Fibroblast of lung (primary cell): ENCODE results near the gene MAST1. TPM values are rescaled to one million over a fixed set of nuclear protein-coding genes. Genes with fewer than 3 reads are reported as not detected.

Experiments used
- DNase-seq, 2 donors: peaks; one replicate each; pipeline versions ENCODE4 v3.0.0 to v3.0.0-alpha.2; 2010; ENCODE audit warnings: low read depth in 2 of 2
- H2AFZ ChIP-seq: 2 replicates; pipeline ENCODE4 v1.5.1; 2012; ENCODE audit warnings: low read length, control low read depth, inconsistent platforms
- H3K27ac ChIP-seq: 2 replicates; pipeline ENCODE4 v1.5.1; 2011; ENCODE audit warnings: low read length, control low read depth; ENCODE audit not compliant: insufficient read depth
- H3K27me3 ChIP-seq: 2 replicates; pipeline ENCODE4 v1.5.1; 2011; ENCODE audit warnings: mild to moderate bottlenecking, low read length; ENCODE audit not compliant: control insufficient read depth, insufficient read depth
- H3K36me3 ChIP-seq: 2 replicates; pipeline ENCODE4 v1.5.1; 2011; ENCODE audit warnings: low read length; ENCODE audit not compliant: control insufficient read depth, insufficient read depth
- H3K4me1 ChIP-seq: 2 replicates; pipeline ENCODE4 v1.5.1; 2011; ENCODE audit warnings: low read length; ENCODE audit not compliant: control insufficient read depth, insufficient read depth; ENCODE audit errors: extremely low read depth
- H3K4me2 ChIP-seq: 2 replicates; pipeline ENCODE4 v1.5.1; 2011; ENCODE audit warnings: low read length, control low read depth; ENCODE audit not compliant: insufficient read depth; ENCODE audit errors: extremely low read depth
- H3K4me3 ChIP-seq, 4 experiments: fragments of 200-600 bp in 1 of 4; sonication (generic) in 1 of 4; replicated peaks in 1 of 4; 2 replicates each; pipeline ENCODE4 v1.5.1; 2011 to 2016; ENCODE audit warnings: low read length in 4 of 4, low read depth in 3 of 4, mild to moderate bottlenecking in 3 of 4, control low read depth in 2 of 4, inconsistent platforms in 1 of 4, mixed read lengths in 1 of 4; ENCODE audit not compliant: insufficient read depth in 1 of 4; ENCODE audit errors: control extremely low read depth in 1 of 4
- H3K79me2 ChIP-seq: 2 replicates; pipeline ENCODE4 v1.5.1; 2012; ENCODE audit warnings: mild to moderate bottlenecking, low read length, inconsistent platforms; ENCODE audit not compliant: control insufficient read depth, insufficient read depth
- H3K9ac ChIP-seq: 2 replicates; pipeline ENCODE4 v1.5.1; 2011; ENCODE audit warnings: mild to moderate bottlenecking, low read length, control low read depth; ENCODE audit not compliant: insufficient read depth
- H3K9me3 ChIP-seq: 2 replicates; pipeline ENCODE4 v1.5.1; 2012; ENCODE audit warnings: low read depth, low read length; ENCODE audit not compliant: control insufficient read depth, insufficient read depth
- H4K20me1 ChIP-seq: 2 replicates; pipeline ENCODE4 v1.5.1; 2011; ENCODE audit warnings: low read length; ENCODE audit not compliant: control insufficient read depth, insufficient read depth; ENCODE audit errors: extremely low read depth
- EZH2 ChIP-seq: IDR thresholded peaks from 2 replicates; pipeline ENCODE4 v1.5.1; 2012; ENCODE audit warnings: low read length, control low read depth, mild to moderate bottlenecking; ENCODE audit errors: missing control alignments
- polyA plus RNA-seq, 2 donors: library from polyadenylated mRNA; depleted of rRNA in 1 of 2; stranded (reverse) in 1 of 2; unstranded in 1 of 2; fragments of >200 nt; gene quantifications; 2 replicates each; pipeline ENCODE4 v1.2.1, GENCODE V29; 2011 to 2012; ENCODE audit warnings: missing spikeins in 1 of 2
- total RNA-seq: library from RNA; depleted of rRNA; stranded (reverse); fragments of >200 nt; gene quantifications from 2 replicates; pipeline ENCODE4 v1.2.1, GENCODE V29; 2014
- TF ChIP-seq, protein P1 (sequence below), 2 donors: IDR thresholded peaks in 1 of 2; conservative IDR thresholded peaks in 1 of 2; 1 replicate in 1 of 2; 2 replicates in 1 of 2; pipeline ENCODE4 v1.5.1; 2011 to 2012; ENCODE audit warnings: low read length in 2 of 2, control low read depth in 1 of 2, inconsistent platforms in 1 of 2, low read depth in 1 of 2, mild to moderate bottlenecking in 1 of 2

MAST1 gene
- total and polyA plus RNA-seq, 2 donors (not counting 1 experiment from before 2014, with no cell fraction given): 0.30 to 1.3 TPM

GRCh38 chr19:12825254-12826131 is 12.8 kb upstream of the MAST1 start:
- H3K27me3 ChIP-seq: peaks cover 2% of the 10 kb centered on the region
- no peak overlapping the region for H3K9ac ChIP-seq
- H3K36me3 ChIP-seq: no peaks in the 10 kb centered on the region
- H3K9me3 ChIP-seq: no peaks in the 10 kb centered on the region
- no peak overlapping the region for H2AFZ ChIP-seq
- H4K20me1 ChIP-seq: no peaks in the 10 kb centered on the region
- no peaks in the 10 kb centered on the region for H3K79me2 ChIP-seq
- no peak for TF ChIP-seq EZH2
- TF ChIP-seq, protein P1, sequence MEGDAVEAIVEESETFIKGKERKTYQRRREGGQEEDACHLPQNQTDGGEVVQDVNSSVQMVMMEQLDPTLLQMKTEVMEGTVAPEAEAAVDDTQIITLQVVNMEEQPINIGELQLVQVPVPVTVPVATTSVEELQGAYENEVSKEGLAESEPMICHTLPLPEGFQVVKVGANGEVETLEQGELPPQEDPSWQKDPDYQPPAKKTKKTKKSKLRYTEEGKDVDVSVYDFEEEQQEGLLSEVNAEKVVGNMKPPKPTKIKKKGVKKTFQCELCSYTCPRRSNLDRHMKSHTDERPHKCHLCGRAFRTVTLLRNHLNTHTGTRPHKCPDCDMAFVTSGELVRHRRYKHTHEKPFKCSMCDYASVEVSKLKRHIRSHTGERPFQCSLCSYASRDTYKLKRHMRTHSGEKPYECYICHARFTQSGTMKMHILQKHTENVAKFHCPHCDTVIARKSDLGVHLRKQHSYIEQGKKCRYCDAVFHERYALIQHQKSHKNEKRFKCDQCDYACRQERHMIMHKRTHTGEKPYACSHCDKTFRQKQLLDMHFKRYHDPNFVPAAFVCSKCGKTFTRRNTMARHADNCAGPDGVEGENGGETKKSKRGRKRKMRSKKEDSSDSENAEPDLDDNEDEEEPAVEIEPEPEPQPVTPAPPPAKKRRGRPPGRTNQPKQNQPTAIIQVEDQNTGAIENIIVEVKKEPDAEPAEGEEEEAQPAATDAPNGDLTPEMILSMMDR (conservative IDR thresholded peaks at IDR 0.05 in 1 of 2, IDR thresholded peaks at IDR 0.05 in 1 of 2; ENCODE audit: low read depth in 1 of 2, low read length in 2 of 2): peak in 1 of 2 donors; percentile 23
- no peak overlapping the region for H3K4me3 ChIP-seq
- no peak for DNase-seq
- peak overlapping the region; percentile 5 for H3K4me2 ChIP-seq
- peaks cover 3% of the 10 kb centered on the region for H3K4me1 ChIP-seq
- no peak overlapping the region for H3K27ac ChIP-seq

DNA sequence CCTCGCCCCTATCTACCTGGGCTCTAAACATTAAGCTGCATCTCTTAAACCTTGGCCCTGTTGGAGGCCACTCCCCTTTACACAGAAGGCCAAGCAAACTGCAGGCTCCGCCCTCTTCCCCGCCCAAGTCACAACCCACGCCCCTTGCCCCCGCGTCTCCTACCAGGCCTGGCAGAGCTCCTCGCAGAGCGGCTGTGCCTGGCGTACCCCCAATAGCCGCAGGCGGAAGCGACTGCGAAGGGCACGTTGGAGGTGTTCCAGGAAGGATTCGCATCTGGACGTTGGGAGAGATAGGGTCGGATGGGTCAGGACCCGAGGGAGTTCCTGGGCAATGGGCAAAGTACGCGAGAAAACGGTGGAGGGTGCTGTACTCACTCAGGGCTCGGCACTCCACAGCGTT is 9.8 kb upstream of the MAST1 start:
- no peaks in the 10 kb centered on the region for H4K20me1 ChIP-seq
- H3K9me3 ChIP-seq: no peaks in the 10 kb centered on the region
- H3K4me3 ChIP-seq: no peak overlapping the region
- peaks cover 3% of the 10 kb centered on the region for H3K4me1 ChIP-seq
- no peak overlapping the region for H2AFZ ChIP-seq
- no peaks in the 10 kb centered on the region for H3K36me3 ChIP-seq
- peak overlapping the region; percentile 5 for H3K4me2 ChIP-seq
- H3K27me3 ChIP-seq: peaks cover 10% of the 10 kb centered on the region
- no peak overlapping the region for H3K9ac ChIP-seq
- TF ChIP-seq EZH2: no peak
- TF ChIP-seq, protein P1 (conservative IDR thresholded peaks at IDR 0.05 in 1 of 2, IDR thresholded peaks at IDR 0.05 in 1 of 2; ENCODE audit: low read depth in 1 of 2, low read length in 2 of 2): no peak
- H3K79me2 ChIP-seq: no peaks in the 10 kb centered on the region
- H3K27ac ChIP-seq: no peak overlapping the region
- DNase-seq: peak in 1 of 2 donors; percentile 21

GRCh38 chr19:12833418-12833737 is 4.9 kb upstream of the MAST1 start:
- peaks cover under 1% of the 10 kb centered on the region for H3K4me1 ChIP-seq
- TF ChIP-seq, protein P1 (conservative IDR thresholded peaks at IDR 0.05 in 1 of 2, IDR thresholded peaks at IDR 0.05 in 1 of 2; ENCODE audit: low read depth in 1 of 2, low read length in 2 of 2): no peak
- TF ChIP-seq EZH2: no peak
- no peaks in the 10 kb centered on the region for H4K20me1 ChIP-seq
- no peak overlapping the region for H3K9ac ChIP-seq
- no peak overlapping the region for H3K4me2 ChIP-seq
- no peak overlapping the region for H2AFZ ChIP-seq
- no peak overlapping the region for H3K27ac ChIP-seq
- no peaks in the 10 kb centered on the region for H3K79me2 ChIP-seq
- no peaks in the 10 kb centered on the region for H3K36me3 ChIP-seq
- H3K9me3 ChIP-seq: no peaks in the 10 kb centered on the region
- H3K4me3 ChIP-seq: peak overlapping the region in 1 of 4 experiments; percentile 25
- peaks cover 48% of the 10 kb centered on the region for H3K27me3 ChIP-seq
- DNase-seq: no peak
